Measurements from ENCODE around the gene LOC128125822.

LOC128125822 gene

GRCh38 chr6:63556369-63556768 lies 15.9 kb upstream of the LOC128125822 start:
- no peak for DNase-seq (ENCODE audit: low spot score)

GRCh38 chr6:63558278-63558677 lies 14.0 kb upstream of the LOC128125822 start:
- no peak for DNase-seq (ENCODE audit: low spot score)

DNA sequence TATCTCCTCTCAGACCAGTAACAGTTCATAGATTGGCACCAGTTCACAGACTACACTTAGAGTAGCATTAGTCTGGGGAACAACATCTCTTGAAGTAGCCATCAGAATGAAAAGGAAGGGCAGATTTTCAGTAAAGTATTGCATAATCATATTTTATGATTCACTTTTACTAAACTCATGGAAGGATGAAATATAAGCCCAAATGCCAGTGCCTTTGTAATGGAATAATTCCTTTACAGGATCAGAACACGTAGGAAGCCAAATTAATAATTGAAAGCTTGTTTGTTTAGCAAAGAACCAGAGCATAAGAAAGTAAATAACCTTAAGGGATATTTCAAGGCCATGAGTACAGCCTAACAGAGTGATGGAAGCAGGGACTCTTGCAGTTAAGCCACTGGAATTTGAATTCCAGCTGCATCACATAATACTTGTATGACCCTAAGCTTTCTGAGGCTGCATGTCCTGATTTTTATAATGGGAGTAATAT lies 11.4 kb upstream of the LOC128125822 start:
- peak; percentile 11 for DNase-seq (ENCODE audit: low spot score)

DNA sequence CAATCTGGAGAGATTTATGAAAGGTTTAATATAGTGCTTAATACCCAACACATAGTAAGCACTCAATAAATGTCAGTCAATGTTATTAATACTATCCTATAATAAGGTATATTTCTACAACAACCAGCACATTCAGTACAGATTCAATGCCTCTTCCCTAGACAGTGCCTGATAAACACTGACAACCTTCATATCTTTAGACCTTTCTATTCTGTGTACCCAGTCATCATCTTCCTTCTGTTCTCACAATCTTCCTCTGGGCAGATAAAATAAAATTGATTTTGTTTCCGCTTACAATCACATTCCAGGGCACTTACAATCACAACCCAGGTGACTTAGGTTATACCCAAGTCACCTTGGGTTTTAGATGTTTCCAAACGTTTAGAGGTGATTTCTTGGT lies 11.0 kb upstream of the LOC128125822 start:
- DNase-seq (ENCODE audit: low spot score): no peak

DNA sequence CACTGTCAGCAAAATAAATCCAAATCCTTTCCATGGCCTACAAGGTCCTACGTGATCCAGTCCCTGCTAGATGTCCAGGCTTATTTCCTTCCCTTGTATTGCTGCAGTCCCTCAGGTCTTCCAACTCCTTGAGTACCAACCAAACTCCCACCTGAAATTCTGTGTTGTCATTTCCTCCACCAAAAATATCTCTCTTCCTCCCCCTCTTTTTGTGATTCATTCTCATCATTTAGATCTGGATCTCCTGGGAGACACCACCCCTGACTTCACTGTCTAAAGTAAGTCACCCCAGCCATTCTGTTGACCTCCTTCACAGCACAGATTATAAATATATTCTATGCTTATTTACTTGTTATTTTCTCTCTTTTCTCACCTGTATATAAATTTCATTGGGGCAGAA lies 9.0 kb upstream of the LOC128125822 start:
- DNase-seq (ENCODE audit: low spot score): no peak

DNA sequence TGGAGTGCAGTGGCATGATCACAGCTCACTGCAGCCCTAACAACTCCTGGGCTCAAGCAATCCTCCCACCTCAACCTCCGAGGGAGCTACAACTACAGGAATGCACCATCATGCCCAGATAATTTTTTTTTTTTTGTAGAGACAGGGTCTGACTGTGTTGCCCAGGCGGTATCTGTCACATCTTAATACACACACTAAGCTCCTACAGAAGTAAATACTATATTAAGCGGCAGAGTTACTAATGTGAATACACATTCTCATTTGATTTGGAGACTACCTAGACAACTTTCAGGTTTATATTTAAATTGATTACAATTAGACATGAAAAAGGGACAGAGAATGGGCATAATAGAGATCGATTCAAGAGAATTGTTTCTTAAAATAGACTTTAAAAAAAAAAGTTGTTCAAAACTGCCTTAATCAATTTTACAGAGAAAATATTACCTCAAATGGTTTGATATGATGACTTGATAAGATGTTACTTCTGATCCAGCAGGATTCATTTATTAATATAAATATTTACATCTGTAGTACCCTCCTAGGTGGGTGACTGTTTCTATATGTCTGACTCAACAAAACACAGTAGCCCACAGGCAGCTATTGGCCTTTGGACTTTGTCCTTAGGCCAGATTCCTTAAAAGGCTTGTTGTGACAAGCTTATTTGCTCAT lies 7.1 kb upstream of the LOC128125822 start:
- DNase-seq (ENCODE audit: low spot score): no peak

DNA sequence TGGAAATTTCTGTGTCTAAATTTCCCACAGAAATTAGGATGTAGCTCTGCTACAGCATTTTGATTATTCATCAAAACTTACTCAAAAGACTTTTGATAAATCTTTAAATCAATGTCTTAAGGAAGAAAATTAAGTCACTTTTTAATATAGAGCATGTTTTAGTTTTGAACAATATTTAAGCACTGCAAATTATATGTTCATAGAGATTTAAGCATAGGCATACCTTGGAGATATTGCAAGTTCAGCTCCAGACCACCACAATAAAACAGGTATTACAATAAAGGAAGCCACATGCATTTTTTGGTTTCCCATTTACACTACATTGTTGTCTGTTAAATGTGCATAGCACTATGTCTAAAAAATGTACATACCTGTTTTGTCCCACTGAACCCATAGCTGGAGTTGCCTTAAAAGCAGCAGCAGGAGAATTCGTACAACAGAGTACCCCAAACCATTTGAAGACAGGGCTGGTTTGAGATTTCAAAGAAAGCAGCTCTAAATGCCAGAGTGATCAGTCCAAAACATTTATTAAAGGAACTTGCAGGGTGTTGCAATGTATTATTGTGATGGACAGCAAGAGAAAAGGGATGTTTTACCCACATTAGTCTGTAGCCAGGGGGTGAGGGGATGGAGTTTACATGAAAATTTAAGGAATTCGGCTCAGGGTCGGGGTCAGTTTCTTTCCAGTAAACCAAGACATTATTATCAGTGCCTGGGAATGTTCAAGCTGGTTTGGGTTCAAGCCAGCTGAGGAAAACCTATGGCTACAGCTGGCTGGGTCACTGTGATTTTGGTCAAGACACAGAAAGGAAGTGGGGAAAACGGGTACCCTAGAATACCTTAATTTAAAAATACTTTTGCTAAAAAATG lies 6.3 kb upstream of the LOC128125822 start:
- no peak for DNase-seq (ENCODE audit: low spot score)

DNA sequence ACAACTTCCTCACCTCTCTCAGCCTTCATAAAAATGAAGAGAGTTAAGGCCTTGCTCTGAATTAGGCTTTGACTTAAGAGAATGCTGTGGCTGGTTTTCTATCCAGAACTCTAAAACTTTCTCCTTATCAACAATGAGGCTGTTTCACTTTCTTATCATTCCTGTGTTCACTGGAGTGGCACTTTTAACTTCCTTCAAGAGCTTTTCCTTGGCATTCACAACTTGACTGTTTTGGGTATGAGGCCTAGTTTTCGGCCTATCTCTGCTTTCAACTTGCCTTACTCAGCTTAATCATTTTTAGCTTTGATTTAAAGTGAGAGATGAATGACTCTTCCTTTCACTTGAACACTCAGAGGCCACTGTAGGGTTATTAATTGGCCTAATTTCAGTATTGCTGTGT lies 4.3 kb upstream of the LOC128125822 start:
- no peak for DNase-seq (ENCODE audit: low spot score)

DNA sequence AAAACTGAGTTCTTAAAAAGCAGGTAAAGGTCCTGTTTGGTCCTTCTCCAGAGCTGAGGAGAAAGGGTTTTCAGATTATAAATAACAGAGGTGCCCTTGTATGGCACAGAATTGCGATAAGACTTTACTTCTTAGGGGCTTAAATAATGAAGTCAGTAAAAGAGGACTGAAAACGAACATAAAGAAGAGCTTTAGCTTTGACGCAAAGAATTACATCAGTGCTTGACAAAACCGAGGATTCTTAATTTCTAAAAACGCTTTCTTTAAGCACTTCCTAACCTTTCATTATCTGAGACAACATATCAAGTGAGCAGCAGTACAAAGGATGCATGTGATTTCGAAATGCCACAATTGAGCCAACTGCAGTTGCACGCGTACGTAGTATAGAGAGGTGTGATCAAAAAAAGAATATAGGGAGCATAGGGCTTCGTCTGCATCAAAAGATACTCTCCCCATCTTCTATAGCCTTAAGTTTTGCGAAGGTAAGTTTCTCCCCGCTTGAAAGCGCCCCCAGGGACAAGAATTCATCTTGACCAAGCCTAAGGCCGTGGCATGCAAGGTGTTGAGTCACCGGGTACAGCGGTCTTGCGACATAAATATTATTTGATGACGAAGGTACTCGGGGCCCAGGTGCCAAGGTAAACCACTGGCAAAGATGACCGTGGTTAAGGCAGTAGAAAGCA lies 778 bp upstream of the LOC128125822 start:
- peak; percentile 51 for DNase-seq (ENCODE audit: low spot score)

- DNase-seq (ENCODE audit: low spot score): no peak
Measured at GRCh38 chr6:63572747-63573075, 431 bp downstream of the LOC128125822 start.

GRCh38 chr6:63573076-63573898 lies 1.0 kb downstream of the LOC128125822 start:
- peak; percentile 52 for DNase-seq (ENCODE audit: low spot score)

GRCh38 chr6:63573899-63574553 lies 1.7 kb downstream of the LOC128125822 start:
- peak; percentile 13 for DNase-seq (ENCODE audit: low spot score)

GRCh38 chr6:63574554-63574900 lies 2.2 kb downstream of the LOC128125822 start:
- DNase-seq (ENCODE audit: low spot score): no peak

GRCh38 chr6:63576147-63576772 lies 4.0 kb downstream of the LOC128125822 start:
- DNase-seq (ENCODE audit: low spot score): no peak

DNA sequence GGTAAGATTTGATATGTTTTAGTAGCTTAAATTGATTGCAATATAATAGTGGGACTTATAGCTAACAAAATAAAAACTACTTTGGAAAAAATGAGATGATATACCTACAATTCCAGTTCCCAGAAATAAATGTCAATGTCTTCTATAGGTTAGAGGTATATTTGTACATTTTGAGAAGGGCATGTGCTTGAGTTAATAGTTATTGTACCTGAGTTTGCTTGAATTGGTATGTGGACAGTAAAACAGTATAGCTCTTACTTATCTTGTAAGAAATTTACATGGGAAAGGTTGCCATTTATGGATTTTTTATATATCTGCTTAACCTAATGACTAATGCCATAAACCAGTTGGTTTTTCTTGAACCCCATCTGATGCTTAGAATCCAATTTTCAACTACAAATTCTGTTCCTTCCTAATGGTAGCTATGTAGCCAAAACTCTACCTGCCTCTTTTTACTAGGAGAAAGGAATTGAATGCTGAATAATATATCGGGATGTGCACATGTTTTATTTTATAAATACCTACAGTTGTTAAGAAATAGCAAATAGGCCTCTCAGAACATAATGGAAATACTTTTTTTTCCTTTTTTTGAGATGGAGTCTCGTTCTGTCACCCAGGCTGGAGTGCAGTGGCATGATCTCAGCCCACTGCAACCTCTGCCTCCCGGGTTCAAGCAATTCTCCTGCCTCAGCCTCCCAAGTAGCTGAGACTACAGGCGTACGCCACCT lies 4.9 kb downstream of the LOC128125822 start:
- no peak for DNase-seq (ENCODE audit: low spot score)

DNA sequence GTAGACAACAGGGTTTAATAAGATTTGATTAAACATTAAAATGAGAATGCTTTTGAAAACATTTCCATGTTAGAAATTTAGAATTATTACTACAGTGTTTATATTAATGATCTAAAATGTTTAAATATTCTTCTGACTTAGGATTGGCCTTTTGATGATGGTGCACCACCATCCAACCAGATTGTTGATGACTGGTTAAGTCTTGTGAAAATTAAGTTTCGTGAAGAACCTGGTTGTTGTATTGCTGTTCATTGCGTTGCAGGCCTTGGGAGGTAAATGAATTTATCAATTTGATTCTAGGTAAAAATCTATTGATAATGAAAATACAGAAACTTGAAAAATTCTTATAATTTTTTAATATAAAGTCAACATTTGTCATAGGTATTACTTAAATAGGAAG lies 6.5 kb downstream of the LOC128125822 start:
- DNase-seq (ENCODE audit: low spot score): no peak

- DNase-seq (ENCODE audit: low spot score): no peak
Measured at GRCh38 chr6:63579937-63580703, 7.8 kb downstream of the LOC128125822 start.

GRCh38 chr6:63580704-63580961 lies 8.4 kb downstream of the LOC128125822 start:
- DNase-seq (ENCODE audit: low spot score): no peak

DNA sequence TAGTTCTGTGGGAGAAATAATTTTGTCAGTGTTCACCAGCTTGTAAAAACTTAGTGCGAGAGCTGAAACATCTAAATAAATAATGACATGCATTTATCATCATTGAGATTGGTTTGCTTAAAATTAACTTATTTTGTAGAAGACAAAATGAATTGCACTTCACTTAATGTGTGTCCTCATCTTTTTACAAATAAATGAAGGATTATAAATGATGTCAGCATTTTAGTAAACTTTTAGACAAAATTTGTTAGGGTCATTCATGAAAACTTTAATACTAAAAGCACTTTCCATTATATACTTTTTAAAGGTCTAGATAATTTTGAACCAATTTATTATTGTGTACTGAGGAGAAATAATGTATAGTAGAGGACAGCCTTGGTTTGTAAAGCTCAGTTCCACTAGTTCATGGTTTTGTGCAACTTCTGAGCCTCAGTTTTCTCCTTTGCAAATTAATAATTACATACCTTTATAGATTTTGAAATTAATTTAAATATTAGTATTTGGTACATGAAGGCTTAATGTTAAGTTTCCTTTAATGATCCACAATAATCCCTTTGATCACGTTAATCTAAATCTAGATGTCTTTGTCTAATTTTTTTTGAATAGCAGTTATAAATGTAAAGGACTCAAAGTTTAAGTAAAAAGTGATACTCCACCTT lies 9.2 kb downstream of the LOC128125822 start:
- no peak for DNase-seq (ENCODE audit: low spot score)

Data from AG08395 (cell line).